Measurements from ENCODE around the gene GABRG3. TPM values are rescaled to one million over a fixed set of nuclear protein-coding genes. Genes with fewer than 3 reads are reported as not detected.

GABRG3 gene
- total and polyA plus RNA-seq, 2 experiments from 2014 or later, result 0.10 to 1.4 TPM

- DNase-seq (ENCODE audit: low spot score), result no peak
- no peaks in the 10 kb centered on the region for H3K4me1 ChIP-seq (ENCODE audit: insufficient read depth)
- Mint-ChIP-seq H3K4me3 (no peak overlapping the region), H3K27me3 (ENCODE audit: insufficient read depth, low read depth, poor library complexity) (no peaks in the 10 kb centered on the region), H3K27ac (no peak overlapping the region), H3K4me1 (peaks cover 14% of the 10 kb centered on the region), H3K9me3 (no peaks in the 10 kb centered on the region), H3K36me3 (ENCODE audit: low read depth) (no peaks in the 10 kb centered on the region)
- no peak overlapping the region for H2AFZ ChIP-seq
- 0 out of 2 replicates have a peak, but pooled peaks cover 4% of the 10 kb centered on the region for H3K9me2 ChIP-seq (ENCODE audit: insufficient read depth)
- no peak overlapping the region for H3K4me2 ChIP-seq
- no peaks in the 10 kb centered on the region for H3K79me2 ChIP-seq (replicated peaks; ENCODE audit: insufficient read depth)
- H3K36me3 ChIP-seq (ENCODE audit: insufficient read depth), result no peaks in the 10 kb centered on the region
- no peak for ATAC-seq
- no peaks in the 10 kb centered on the region for H3K27me3 ChIP-seq (ENCODE audit: insufficient read depth)
- TF ChIP-seq POLR2AphosphoS5 (IDR thresholded peaks at IDR 0.05; ENCODE audit: low read depth) (no peak), ETS1 (IDR thresholded peaks at IDR 0.05) (no peak), JUNB (IDR thresholded peaks at IDR 0.05; ENCODE audit: unreplicated experiment) (no peak), EZH2phosphoT487 (IDR thresholded peaks at IDR 0.05; ENCODE audit: unreplicated experiment) (no peak), REST (IDR thresholded peaks at IDR 0.05; ENCODE audit: unreplicated experiment) (no peak), ZNF462 (CRISPR knock-in tag; IDR thresholded peaks at IDR 0.05) (no peak), EZH2 (IDR thresholded peaks at IDR 0.05; ENCODE audit: low read depth, unreplicated experiment) (no peak), ZNF331 (CRISPR knock-in tag; IDR thresholded peaks at IDR 0.05; ENCODE audit: low read depth) (no peak), STAT1 (IDR thresholded peaks at IDR 0.05; ENCODE audit: unreplicated experiment) (no peak), CREB1 (CRISPR knock-in tag; IDR thresholded peaks at IDR 0.05; ENCODE audit: low read depth) (no peak), NANOG (IDR thresholded peaks at IDR 0.05; ENCODE audit: borderline replicate concordance) (no peak), ZNF114 (CRISPR knock-in tag; IDR thresholded peaks at IDR 0.05) (no peak)
- TF ChIP-seq, protein P1, sequence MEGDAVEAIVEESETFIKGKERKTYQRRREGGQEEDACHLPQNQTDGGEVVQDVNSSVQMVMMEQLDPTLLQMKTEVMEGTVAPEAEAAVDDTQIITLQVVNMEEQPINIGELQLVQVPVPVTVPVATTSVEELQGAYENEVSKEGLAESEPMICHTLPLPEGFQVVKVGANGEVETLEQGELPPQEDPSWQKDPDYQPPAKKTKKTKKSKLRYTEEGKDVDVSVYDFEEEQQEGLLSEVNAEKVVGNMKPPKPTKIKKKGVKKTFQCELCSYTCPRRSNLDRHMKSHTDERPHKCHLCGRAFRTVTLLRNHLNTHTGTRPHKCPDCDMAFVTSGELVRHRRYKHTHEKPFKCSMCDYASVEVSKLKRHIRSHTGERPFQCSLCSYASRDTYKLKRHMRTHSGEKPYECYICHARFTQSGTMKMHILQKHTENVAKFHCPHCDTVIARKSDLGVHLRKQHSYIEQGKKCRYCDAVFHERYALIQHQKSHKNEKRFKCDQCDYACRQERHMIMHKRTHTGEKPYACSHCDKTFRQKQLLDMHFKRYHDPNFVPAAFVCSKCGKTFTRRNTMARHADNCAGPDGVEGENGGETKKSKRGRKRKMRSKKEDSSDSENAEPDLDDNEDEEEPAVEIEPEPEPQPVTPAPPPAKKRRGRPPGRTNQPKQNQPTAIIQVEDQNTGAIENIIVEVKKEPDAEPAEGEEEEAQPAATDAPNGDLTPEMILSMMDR (conservative IDR thresholded peaks at IDR 0.05; ENCODE audit: low read depth in 2 of 2), result no peak
- no peaks in the 10 kb centered on the region for H3F3A ChIP-seq (replicated peaks; ENCODE audit: low read depth)
- no peaks in the 10 kb centered on the region for H4K20me1 ChIP-seq (replicated peaks; ENCODE audit: insufficient read depth)
- no peak overlapping the region for H3K27ac ChIP-seq (ENCODE audit: low read depth)
- H3K4me3 ChIP-seq, result no peak overlapping the region
Observed at GRCh38 chr15:27589260-27589659, 618.3 kb downstream of the GABRG3 start.

All from GM23338 (cell line).